Panc1 (cell line): ENCODE results near the gene PRKCQ. TPM values are rescaled to one million over a fixed set of nuclear protein-coding genes. Genes with fewer than 3 reads are reported as not detected.

Experiments used
- ATAC-seq: fragments of 200-7000 bp; cut with Tn5 transposase; 2 replicates; pipeline ENCODE4 v1.9.1; 2020; ENCODE audit warnings: mild to moderate bottlenecking, moderate library complexity
- BruUV-seq: library from RNA; stranded (reverse); fragments of 400-500 nt; replicated peaks from 2 replicates; lab custom pipeline; 2021; lab: Mats Ljungman, UMichigan
- CTCF ChIA-PET: fragments of 300-600 bp; sonication (Branson Sonifier 250); formaldehyde crosslinking; loops from one replicate; lab custom pipeline; 2022; ENCODE audit warnings: antibody characterized with exemption; lab: Charles Lee
- POLR2A ChIA-PET: fragments of 300-600 bp; sonication (Branson Sonifier 250); formaldehyde crosslinking; loops from one replicate; lab custom pipeline; 2022; ENCODE audit warnings: antibody characterized with exemption; lab: Charles Lee
- DNase-seq: peaks from one replicate; pipeline ENCODE4 v3.0.0-alpha.2; 2010; ENCODE audit warnings: low read depth, low spot score
- H3K27ac ChIP-seq: 2 replicates; pipeline ENCODE4 v1.5.1; 2011; ENCODE audit warnings: mild to moderate bottlenecking, low read length, inconsistent platforms
- H3K27me3 ChIP-seq: fragments of 200-500 bp; sonication (Bioruptor generic); 2 replicates; pipeline ENCODE4 v1.6.0; 2014; ENCODE audit warnings: low read length, inconsistent platforms; ENCODE audit not compliant: control insufficient read depth, insufficient read depth
- H3K36me3 ChIP-seq: fragments of 200-500 bp; sonication (Bioruptor generic); 2 replicates; pipeline ENCODE4 v1.5.1; 2014; ENCODE audit warnings: inconsistent platforms, mild to moderate bottlenecking, low read length, moderate library complexity; ENCODE audit not compliant: control insufficient read depth, insufficient read depth
- H3K4me1 ChIP-seq: 2 replicates; pipeline ENCODE4 v1.5.1; 2011; ENCODE audit warnings: inconsistent platforms, mild to moderate bottlenecking, low read length, moderate library complexity; ENCODE audit not compliant: control insufficient read depth, insufficient read depth
- H3K4me3 ChIP-seq, 2 experiments: 2 replicates each; pipeline ENCODE4 v1.5.1; 2011 to 2012; ENCODE audit warnings: low read depth in 2 of 2, low read length in 2 of 2, mild to moderate bottlenecking in 2 of 2, inconsistent platforms in 1 of 2, moderate library complexity in 1 of 2
- H3K9me3 ChIP-seq: fragments of 200-500 bp; sonication (Bioruptor generic); 2 replicates; pipeline ENCODE4 v1.5.1; 2014; ENCODE audit warnings: low read depth, mild to moderate bottlenecking, inconsistent platforms, low read length, moderate library complexity; ENCODE audit not compliant: control insufficient read depth, insufficient read depth
- CTCF ChIP-seq: fragments of 450-650 bp; IDR thresholded peaks from 2 replicates; pipeline ENCODE4 v1.5.1; 2017; ENCODE audit warnings: mild to moderate bottlenecking
- POLR2AphosphoS5 ChIP-seq: IDR thresholded peaks from 2 replicates; pipeline ENCODE4 v1.6.1; 2012; ENCODE audit warnings: mild to moderate bottlenecking, low read depth, low read length, moderate library complexity
- REST ChIP-seq, 2 experiments: IDR thresholded peaks; 2 replicates each; pipeline ENCODE4 v1.6.1; 2011 to 2012; ENCODE audit warnings: low read depth in 2 of 2, control low read depth in 1 of 2, low read length in 1 of 2, mild to moderate bottlenecking in 1 of 2, moderate library complexity in 1 of 2; ENCODE audit not compliant: insufficient read depth in 1 of 2
- SIN3A ChIP-seq: IDR thresholded peaks from 2 replicates; pipeline ENCODE4 v1.6.1; 2012; ENCODE audit warnings: low read depth, mild to moderate bottlenecking, low read length, moderate library complexity, borderline replicate concordance; ENCODE audit not compliant: insufficient read depth
- TCF7L2 ChIP-seq: IDR thresholded peaks from 2 replicates; pipeline ENCODE4 v1.6.1; 2011; ENCODE audit warnings: mild to moderate bottlenecking, low read depth, low read length, inconsistent platforms
- in situ Hi-C: cut with HindIII; loops from 2 replicates; pipeline ENCODE4 v1.10.0; 2016; ENCODE audit warnings: low sequenced_read_pairs, low pct_unique_long_range_greater_than_20kb
- intact Hi-C: fragments of 100-400 bp; cut with micrococcal nuclease; formaldehyde crosslinking; loops from one replicate; pipeline ENCODE4 v1.10.0; 2022; ENCODE audit not compliant: unreplicated experiment
- total RNA-seq: library from RNA; stranded (reverse); gene quantifications from one replicate; pipeline ENCODE4 v1.2.1, GENCODE V29; 2021; ENCODE audit not compliant: unreplicated experiment

Gene PRKCQ
- total RNA-seq, 1 experiment from 2014 or later: 0.23 TPM

DNA sequence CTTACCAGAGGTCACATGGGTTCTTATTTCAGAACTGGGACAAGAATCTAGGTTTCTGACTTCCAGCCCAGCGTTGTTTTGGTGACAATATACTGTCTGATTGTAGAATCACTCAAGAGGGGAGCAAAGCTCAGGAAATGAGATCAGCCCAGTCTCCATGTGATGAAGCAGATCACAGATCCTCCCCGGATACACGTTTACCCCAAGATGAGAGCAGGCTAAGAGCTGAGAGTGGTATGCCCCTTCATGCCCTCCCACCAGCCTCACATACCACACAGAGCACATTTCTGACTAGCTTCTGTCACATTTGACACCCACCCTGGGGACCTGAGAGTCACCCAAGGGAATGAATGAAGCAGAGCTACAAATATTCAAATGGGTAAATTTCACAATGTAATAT, 27.1 kb upstream of the PRKCQ start:
- peaks cover 3% of the 10 kb centered on the region; the same call in 1 of the 2 replicates for H3K27me3 ChIP-seq
- in situ Hi-C loops (no loop called here), intact Hi-C loops (no loop called here)
- H3K36me3 ChIP-seq: no peaks in the 10 kb centered on the region
- no peaks in the 10 kb centered on the region for H3K4me1 ChIP-seq
- no TSS peak for BruUV-seq
- ChIA-PET POLR2A (no interaction called here), CTCF (no interaction called here)
- H3K4me3 ChIP-seq: no peak overlapping the region
- DNase-seq (no peak), ATAC-seq (no peak)
- TF ChIP-seq SIN3A (no peak), POLR2AphosphoS5 (no peak), REST (IDR thresholded peaks at IDR 0.05; ENCODE audit: insufficient read depth in 1 of 2, low read depth in 2 of 2, low read length in 1 of 2) (no peak), CTCF (no peak), TCF7L2 (no peak)
- H3K9me3 ChIP-seq: no peaks in the 10 kb centered on the region
- H3K27ac ChIP-seq: no peak overlapping the region

GRCh38 chr10:6603142-6604125, 23.4 kb upstream of the PRKCQ start:
- no TSS peak for BruUV-seq
- ChIA-PET POLR2A (no interaction called here), CTCF (no interaction called here)
- no peak overlapping the region for H3K4me3 ChIP-seq
- in situ Hi-C loops (no loop called here), intact Hi-C loops (no loop called here)
- H3K4me1 ChIP-seq: no peaks in the 10 kb centered on the region
- no peaks in the 10 kb centered on the region for H3K36me3 ChIP-seq
- TF ChIP-seq CTCF (no peak), REST (IDR thresholded peaks at IDR 0.05; ENCODE audit: insufficient read depth in 1 of 2, low read depth in 2 of 2, low read length in 1 of 2) (no peak), POLR2AphosphoS5 (no peak), SIN3A (no peak), TCF7L2 (no peak)
- no peak for ATAC-seq
- DNase-seq: no peak
- no peaks in the 10 kb centered on the region for H3K9me3 ChIP-seq
- peaks cover 3% of the 10 kb centered on the region; the same call in 1 of the 2 replicates for H3K27me3 ChIP-seq
- H3K27ac ChIP-seq: no peak overlapping the region
